A375 (cell line): ENCODE measurements around the gene PCYT1B. TPM values are rescaled to one million over a fixed set of nuclear protein-coding genes. Genes with fewer than 3 reads are reported as not detected.

Source experiments
- small RNA-seq: library from RNA; depleted of rRNA; stranded (forward); fragments of <200 nt; gene quantifications from one replicate; pipeline ENCODE3, GENCODE V24; 2014
- total RNA-seq: library from RNA; depleted of rRNA; stranded (reverse); fragments of >200 nt; shearing (Covaris generic); gene quantifications from 2 replicates; pipeline ENCODE4 v1.2.3, GENCODE V29; 2014; rRNA removed

Gene PCYT1B
- 1.4 and 3.0 TPM in 2 replicates for total RNA-seq

GRCh38 chrX:24647257-24648058 is at the start of gene PCYT1B:
TSS of gene PCYT1B (minus strand) at chrX:24647347. CDS start at chrX:24647105, 242 bp downstream.

GRCh38 chrX:24693453-24694202 is 46.5 kb upstream of the PCYT1B start, which contains the start of gene POLA1:
TSS of gene POLA1 (plus strand) at chrX:24693918. CDS start at chrX:24693962, 44 bp downstream.

Small RNA genes within 50 kb of the gene (small RNA-seq; reads per million reads assigned to genes)
- not detected for gene SNRPEP9

Other genes with a start within 250 kb of the PCYT1B start
- gene PDK3, start 182.1 kb downstream of the PCYT1B start, total RNA-seq = 8.9 and 10.8 TPM in 2 replicates
- 26.7 and 27.5 TPM in 2 replicates for gene POLA1, start 46.6 kb upstream of the PCYT1B start, total RNA-seq